Activated CD8-positive, alpha-beta memory T cell treated with anti-CD3 and anti-CD28 coated beads, Interleukin-2, amount 50 U/mL, for 1 hour (primary cell): ENCODE results near the gene PTPN7.
"Not testable (repeated sequence)": the region's sequence is repeated elsewhere in the genome, so short reads cannot be mapped to it uniquely, and the experiment has no call there.

Experiments
- DNase-seq: peaks from one replicate; pipeline ENCODE4 v3.0.0-alpha.2; 2020; ENCODE audit errors: extremely low read depth

Gene PTPN7

DNA sequence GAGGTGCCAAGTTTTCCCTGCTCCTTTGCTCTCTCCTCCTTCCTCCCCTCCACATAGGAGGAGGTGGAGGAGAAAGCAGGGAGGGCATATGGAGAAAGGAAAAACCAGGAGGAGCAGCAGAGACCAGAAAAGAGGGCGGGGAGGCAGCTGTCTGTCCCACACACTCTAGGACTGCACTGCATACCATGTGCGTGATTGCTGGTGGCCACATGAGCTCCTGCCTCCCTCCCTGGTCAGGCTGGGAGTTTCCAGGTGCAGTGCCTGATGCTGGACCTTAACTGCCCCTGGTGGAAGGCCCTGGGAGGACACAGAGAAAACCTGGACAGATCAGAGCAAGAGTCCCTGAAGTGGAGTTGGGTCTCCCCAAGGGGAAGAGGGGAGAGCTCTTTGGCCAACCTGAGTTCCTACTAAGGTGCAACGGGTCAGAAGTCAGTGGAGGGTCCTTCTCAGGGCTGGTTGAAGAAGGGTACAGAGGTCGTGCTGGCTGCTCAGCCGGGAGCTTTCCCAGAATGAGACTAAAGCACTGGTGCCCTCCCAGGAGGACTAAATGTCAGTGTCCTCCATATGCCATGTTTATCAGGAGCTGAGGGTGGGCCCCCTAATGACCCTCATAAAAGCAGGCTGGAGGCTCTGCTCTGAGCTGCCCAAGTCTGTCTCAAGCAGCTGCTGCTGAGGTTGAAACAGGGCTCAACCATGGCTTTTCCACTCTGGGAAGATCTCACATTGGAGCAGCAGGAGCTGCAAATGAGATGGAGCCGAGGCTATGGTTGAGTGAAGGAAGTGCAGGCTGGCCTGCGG is 29.7 kb upstream of the PTPN7 start:
- no peak for DNase-seq

DNA sequence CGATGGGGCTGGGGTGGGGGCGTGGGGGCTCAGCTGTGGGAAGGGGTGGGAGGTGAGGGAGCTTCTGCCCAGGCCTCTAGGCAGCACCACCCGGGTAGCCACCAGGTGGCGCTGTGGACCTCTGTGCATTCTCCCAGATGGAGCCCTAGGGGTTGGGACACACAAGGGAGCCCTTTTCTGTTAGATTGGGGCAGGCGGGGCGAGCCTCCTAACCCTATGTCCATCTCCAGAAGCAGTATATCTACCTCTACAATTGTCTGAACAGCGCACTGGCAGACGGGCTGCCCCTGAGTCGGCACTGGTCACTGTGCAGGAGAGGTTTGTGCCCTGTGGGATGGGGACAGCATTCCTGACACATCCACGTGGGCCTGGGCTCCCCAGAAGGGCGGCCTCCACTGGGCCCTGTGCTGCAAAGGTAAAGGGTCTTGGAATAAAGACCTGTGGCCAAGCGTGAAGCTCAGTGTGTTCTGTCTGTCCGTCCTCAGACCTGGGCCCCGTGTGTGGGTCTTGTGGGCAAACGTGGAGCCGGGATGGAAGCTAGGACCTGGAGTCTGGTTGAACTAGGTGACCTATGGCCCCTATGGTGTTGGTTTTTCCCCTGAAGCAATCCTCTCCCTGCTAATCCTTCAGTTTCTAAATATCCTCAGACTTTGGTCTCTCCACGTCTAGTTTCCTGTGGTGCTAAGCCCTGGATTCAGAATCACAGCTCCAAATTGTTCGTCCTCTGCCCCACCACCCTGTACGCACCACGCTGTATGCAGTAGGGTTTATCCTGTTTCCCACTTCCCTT is 28.8 kb upstream of the PTPN7 start:
- no peak for DNase-seq

DNA sequence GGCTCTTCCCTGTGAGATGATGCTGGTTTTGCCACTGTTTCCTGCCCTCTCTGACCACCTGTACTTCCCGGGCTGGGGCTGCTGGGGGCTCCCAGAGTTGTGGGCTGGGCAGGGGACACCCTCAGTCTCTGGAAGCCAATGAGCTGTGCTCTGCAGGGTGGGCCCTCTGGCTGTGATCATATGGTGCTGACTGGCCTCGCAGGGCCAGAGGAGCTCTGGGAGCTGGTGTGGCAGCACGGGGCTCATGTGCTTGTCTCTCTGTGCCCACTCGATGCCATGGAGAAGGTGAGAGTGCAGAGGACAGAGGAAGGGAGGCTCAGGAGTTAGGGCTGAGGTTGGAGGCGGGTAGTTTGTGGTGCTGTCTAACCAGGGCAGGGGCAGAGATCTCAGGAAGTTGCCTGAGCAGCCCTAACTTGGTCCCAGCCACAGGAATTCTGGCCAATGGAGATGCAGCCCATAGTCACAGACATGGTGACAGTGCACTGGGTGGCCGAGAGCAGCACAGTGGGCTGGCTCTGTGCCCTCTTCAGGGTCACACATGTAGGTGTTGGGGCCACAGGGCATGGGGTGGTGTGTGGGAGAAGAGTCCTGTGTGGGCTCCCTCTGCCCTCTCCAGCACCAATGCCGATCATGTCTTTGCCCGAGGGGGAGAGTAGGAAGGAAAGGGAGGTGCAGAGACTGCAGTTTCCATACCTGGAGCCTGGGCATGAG is 27.4 kb upstream of the PTPN7 start:
- DNase-seq = no peak

DNA sequence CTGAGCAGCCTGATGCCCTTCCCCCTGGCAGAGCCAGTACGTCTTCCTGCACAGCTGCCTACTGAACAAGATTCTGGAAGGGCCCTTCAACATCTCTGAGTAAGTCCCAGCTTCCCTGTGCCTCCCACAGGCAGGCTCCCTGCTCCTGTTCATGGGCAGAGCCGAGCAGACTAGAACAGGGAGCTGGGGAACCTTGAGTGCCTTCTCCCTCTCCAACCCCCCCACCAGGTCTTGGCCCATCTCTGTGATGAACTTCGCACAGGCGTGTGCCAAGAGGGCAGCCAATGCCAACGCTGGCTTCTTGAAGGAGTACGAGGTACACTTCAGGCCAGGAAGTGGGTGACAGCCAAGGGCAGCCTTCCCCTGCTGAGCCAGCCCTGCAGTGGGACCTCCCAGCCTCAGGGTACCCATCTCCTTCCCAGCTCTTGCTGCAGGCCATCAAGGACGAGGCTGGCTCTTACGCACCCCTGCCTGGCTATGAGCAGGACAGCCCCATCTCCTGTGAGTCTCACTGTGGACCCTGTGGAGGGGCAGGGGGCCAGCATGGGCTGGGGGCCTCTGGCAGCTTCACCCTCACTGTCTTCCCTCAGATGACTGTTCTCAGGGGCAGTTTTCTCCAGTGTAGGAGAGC is 26.8 kb upstream of the PTPN7 start:
- DNase-seq = no peak

DNA sequence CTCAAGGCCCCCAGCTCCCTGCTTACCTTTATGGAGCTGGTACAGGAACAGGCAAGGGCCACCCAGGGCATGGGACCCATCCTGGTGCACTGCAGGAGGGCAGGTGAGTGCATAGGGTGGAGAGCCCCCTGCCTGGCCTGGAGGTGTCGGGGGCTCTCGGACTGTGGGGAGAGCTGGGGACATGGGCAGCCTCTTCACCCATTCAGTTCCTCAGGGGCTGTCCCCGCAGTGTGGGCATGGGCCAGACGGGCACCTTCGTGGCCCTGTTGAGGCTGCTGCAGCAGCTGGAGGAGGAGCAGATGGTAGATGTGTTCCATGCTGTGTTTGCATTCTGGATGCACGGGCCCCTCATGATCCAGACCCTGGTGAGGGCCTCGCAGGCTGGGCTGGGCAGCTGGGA is 25.9 kb upstream of the PTPN7 start:
- DNase-seq = no peak

DNA sequence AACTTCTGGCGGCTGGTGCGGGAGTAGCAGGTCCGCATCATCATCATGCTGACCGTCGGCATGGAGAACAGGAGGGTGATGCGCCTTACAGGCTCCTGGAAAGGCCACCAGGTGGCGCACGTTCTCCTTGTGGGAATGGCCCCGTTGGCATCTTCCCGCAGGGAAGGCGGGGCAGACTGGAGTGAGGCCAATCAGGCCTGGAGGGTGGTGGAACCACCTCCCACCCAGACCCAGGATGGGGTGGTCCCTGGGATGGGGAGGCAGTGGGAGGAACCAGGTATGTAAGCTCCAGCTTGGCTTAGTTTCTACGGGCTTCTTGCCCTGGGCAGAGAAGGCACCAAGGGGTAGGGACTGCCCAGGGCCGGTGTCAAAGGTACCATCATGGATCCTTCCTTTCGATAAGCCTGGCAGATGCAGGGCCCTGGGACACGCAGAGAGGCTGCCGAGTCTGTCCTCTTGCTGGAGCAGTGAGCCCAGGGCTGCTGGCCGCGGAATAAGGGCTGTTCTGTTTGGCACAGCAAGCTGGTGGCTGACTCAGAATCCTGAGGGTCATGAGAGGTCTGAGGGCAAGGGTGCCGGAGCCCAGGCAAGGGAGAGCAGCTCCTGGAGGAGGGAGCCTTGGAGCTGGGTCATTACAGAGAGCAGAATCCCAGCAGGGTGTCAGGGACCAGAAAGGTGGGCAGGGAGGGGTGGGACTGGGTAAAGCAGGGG is 24.5 kb upstream of the PTPN7 start:
- no peak for DNase-seq

DNA sequence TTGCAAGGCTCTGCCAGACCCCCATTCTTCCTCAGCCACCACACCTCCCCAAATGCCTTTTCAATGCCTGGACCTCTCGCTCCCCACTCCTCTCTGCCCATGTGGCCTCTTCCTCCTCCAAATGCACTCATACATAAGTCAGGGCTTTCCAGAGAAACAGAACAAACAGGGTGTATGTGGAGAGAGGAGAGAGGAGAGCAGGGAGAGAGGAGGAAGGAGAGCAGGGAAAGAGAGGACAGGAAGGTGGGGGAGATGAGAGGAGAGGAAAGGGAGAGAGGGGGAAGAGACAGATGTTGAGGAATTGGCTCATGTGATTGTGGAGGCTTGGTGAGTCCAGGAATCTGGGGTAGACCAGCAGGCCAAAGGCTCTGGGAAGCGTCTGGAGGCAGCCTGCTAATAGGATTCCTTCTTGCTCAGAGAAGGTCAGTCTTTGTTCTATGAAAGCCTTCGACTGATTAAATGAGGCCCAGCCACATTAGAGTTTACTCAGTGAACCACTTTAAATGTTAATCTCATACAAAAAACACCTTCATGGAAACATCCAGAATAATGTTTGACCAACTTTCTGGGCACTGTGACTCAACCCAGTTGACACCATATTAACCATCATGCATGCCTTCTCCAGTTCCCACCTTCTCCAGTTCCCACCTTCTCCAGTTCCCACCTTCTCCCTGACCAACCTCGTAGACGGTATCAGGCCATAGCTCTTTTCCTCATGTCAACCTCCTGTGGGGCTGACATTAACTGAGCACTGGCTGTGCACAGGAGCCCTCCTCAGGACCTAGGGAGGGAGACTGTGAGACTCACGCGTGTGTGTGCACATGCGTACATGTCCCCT is 21.9 kb upstream of the PTPN7 start:
- DNase-seq = no peak

DNA sequence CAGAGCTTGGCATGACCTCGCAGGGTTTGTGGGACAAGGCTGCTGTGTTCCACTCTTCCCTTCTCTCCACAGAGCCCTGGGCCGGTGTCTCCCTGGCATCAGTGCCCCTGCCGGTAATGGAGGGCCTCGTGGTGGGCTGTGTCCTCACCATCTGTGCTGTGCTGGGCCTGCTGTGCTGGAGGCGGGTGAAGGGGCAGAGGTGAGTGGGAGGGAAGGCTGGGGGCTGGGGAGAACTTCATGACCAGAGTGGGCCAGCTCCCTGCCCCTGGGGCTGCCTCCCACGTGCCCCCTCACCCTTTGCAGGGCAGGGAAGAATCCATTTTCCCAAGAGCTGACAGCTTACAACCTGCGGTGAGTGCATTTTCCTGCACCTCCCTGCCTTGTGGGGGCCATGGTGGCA is 21.2 kb upstream of the PTPN7 start:
- no peak for DNase-seq

DNA sequence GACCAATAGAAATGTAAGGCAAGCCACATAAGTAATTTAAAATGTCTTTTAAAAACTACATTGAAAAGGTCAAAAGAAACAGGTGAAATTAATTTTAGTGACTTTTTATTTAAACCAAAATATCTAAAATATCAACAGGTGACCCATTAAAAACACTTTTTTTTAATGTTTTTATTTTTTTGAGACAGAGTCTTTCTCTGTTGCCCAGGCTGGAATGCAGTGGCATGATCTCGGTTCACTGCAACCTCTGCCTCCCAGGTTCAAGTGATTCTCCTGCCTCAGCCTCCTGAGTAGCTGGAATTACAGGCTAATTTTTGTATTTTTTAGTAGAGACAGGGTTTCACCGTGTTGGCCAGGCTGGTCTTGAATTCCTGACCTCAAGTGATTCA is 20.3 kb upstream of the PTPN7 start:
- not testable (repeated sequence) for DNase-seq

DNA sequence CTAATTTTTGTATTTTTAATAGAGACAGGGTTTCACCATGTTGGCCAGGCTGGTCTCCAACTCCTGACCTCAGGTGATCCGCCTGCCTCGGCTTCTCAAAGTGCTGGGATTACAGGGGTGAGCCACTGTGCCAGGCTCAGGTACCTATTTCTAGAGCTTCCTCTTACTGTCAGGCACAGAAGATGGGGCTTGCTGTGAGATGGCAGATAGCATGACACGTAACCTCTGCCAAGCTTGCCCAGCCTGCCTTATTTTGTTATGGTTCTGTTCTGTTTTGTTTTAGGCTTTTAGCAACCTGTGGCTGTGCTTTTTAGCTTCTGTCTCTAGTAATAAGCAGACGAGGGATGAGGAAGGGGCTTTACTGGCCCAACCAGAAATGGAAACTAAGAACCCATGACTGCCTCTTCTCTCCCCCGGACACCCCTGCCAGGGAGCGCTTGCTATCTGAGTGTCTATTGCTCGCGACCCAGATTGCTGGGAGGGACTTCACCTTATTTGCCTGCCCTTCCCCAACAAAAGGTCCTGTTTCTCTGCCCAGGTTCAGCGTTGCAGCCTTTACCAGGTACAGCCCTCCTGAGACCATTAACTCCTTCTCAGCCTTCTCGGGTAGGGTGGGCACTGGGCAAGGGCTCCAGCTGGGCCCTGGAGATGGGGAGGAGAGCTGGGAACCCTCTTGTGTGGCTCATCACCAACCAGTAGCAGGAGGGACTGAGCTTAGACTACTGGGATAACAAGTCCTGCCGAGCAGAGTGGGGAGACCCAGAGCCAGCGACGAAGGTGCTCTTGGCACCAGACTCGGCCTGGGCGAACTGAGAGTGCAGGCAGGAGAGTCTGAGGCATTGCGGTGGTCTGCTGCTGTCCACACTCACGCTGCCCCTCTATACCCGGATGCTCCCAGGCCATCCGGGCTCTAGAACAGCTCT is 19.7 kb upstream of the PTPN7 start:
- DNase-seq = no peak

DNA sequence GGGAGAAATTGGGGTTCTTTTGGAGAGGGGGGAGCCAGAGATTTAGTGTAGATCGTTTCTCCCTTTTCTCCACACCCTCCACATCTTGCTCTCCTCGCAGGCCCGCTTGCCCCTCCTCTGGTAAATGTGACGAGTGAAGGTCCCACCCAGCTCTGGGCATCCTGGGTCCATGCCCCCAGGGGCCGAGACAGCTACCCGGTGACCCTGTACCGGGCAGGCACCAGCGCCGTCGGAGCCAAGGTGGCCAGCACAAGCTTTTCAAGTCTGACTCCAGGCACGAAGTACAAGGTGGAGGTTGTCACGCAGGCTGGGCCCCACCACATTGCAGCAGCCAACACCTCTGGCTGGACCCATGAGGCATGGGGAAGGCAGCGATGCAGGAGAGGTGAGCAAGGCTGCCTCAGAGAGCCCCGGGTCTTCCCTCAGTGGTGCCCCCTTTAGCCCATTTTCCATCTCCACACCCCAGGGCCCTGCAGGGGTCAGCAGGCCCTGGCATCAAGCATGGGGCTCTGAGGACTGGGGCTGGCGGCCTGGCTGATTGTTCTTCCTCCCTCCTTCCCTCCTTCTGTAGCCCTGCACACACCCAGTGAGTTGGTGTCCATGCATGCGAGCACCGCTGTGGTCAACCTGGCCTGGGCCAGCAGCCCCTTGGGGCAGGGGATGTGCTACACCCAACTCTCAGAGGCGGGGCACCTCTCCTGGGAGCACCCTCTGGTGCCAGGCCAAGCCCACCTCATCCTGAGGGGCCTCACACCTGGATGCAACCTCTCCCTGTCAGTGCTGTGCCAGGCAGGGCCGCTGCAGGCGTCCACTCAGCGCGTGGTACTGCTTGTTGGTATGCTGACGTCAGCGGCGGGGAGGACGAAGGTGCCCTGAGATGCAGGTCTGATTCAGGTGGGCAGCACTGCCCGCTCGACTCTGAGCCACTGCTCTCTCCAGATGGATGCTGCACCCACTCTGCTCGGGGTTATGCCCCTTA is 16.8 kb upstream of the PTPN7 start:
- DNase-seq = no peak

DNA sequence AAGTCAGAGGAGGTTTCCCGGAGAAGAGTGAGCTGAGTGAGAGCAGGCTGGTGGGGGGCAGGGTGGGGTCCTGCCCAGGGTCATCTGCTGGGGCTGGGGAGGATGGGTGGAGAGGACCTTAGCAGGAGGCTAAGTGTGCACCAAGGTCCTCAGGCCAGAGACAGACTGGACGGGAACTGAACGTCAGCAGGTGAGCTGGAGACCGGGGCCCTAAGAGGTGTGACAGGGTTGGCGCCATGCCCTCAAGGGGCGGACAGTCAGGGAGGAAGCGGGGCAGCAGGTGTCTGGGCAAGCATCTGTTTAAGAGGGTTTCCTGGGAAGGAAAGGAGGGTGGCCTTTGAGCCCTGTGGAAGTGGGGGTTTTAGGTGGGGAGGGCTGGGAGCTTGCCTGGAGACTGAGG is 13.6 kb upstream of the PTPN7 start:
- no peak for DNase-seq

DNA sequence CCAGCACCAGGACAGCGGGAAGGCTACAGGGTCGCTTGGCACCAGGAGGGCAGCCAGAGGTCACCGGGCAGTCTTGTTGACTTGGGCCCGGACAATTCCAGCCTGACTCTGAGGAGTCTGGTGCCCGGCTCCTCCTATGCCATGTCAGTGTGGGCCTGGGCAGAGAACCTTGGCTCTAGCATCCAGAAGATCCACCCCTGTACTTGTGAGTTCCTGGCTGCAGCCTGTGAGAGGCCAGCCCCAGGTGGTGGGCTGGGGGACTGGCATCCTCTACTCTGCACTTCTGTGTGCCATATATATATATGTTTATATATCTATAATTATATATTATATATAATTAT is 11.6 kb upstream of the PTPN7 start:
- DNase-seq = no peak

DNA sequence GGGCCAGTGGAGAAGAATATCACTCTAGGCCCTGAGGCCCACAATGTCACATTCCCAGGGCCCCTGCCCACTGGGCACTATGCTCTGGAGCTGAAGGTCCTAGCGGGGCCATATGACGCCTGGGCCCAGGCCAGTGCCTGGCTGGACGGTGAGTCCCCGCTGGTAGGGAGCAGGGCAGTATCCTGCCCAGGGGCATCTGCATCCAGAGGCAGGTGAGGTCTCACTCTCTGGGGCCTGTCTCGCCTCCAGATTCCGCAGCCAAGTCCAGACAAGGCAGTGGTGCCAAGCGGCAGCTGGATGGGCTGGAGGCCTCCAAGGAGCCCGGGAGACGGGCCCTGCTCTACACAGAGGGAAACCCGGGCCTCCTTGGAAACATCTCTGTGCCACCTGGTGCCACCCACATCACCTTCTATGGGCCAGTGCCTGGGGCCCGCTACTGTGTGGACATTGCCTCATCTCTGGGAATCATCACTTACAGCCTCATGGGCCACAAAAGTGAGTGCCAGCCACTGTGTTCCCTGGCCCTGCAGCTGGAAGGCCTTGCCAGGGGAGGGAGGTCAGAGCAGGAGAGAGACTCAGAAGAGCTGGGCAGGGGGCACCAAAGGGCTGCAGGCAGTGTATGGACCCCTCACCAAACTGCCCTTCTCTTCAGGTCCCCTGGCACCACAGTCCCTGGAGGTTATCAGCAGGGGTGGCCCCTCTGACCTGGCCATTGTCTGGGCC is 11.1 kb upstream of the PTPN7 start:
- DNase-seq = no peak

DNA sequence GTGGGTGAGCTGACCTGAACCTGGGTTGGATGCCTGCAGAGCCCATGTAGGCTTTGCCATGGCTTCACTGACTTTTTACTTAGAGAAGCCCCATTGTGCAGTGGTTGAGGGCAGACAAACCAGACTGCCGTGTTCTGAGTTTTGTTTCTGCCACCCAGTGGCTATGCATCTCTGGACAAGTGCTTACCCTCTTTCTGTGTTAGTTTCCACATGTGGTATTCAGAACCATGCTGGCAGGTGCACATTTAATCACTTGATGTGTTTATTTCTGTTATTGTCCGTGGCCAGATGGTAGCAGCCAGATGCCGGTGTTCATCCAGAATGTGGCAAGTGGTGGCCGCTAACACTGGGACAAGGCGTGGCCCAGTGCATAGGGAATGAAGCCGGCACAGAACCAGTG is 10.3 kb upstream of the PTPN7 start:
- no peak for DNase-seq

DNA sequence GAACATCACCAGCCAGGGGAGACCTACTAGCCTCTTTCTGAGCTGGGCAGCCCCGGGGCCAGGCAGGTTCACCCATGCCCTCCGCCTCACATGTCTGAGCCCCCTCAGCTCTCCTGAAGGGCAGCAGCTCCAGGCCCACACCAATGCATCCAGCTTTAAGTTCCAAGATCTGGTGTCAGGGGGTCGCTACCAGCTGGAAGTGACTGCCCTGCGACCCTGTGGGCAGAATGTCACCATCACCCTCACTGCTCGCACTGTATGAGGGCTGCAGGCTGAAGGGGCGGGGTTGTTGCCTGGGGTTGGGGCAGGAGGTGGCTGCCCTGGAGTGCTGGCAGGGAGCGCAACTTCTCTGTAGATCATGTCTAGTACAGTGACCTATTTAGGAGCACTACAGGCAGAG is 8.5 kb upstream of the PTPN7 start:
- no peak for DNase-seq

DNA sequence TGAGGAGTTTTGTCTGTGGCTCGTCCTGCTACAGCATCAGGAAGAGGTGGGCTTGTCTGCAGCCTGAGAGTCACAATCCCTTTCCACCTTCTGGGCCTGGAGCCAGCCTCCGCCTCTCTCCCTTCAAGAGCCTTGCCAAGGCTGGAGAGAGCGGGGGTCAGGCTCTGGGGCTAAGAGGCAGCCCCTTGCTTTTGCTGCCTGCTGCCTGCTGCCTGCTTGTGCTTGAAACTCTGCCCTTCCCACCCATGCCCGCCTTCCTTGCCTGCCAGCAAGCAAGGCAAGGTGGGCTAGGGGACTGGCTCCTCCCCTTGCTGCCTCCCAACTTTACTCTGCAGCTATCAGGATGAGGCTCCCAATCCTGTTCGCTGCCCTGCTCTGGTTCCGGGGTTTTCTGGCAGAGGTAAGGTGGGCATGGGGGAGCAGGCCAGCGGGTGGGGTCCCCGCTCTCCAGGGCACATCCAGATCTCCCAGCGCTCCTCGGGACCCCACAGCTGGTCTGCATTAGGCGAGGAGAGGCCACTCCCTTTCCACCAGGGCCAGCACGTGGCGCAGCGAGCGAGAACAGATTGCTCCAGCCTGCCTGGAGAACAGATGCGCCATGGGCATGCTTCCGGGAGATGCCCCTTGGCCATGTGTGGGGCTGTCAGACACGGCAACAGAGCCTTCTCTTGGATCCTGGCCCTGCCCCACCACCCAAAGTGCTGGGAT is 7.5 kb upstream of the PTPN7 start:
- DNase-seq = no peak
